NB4 (cell line): ENCODE data around the gene WFIKKN2.

Experiments used
- CTCF ChIP-seq: IDR thresholded peaks from one replicate; pipeline ENCODE4 v1.5.1; 2012; ENCODE audit warnings: low read depth, low read length
- MAX ChIP-seq: IDR thresholded peaks from 2 replicates; pipeline ENCODE4 v1.6.1; 2011; ENCODE audit warnings: low read depth, low read length
- MYC ChIP-seq: IDR thresholded peaks from 2 replicates; pipeline ENCODE4 v1.6.1; 2011; ENCODE audit warnings: low read depth, low read length
- POLR2A ChIP-seq: IDR thresholded peaks from 2 replicates; pipeline ENCODE4 v1.6.1; 2011; ENCODE audit warnings: mild to moderate bottlenecking; ENCODE audit not compliant: insufficient read length; ENCODE audit errors: extremely low read depth

GRCh38 chr17:50866950-50867362 lies 31.6 kb downstream of the WFIKKN2 start:
- TF ChIP-seq MAX: peak; percentile 82
- no peak for TF ChIP-seq CTCF
- TF ChIP-seq POLR2A: no peak
- TF ChIP-seq MYC: no peak; the same call in 1 of the 2 replicates
